ENCODE data around the gene KRT10. TPM values are rescaled to one million over a fixed set of nuclear protein-coding genes. Genes with fewer than 3 reads are reported as not detected.
"Not testable (repeated sequence)": the region's sequence is repeated elsewhere in the genome, so short reads cannot be mapped to it uniquely, and the experiment has no call there.

The KRT10 gene
- total RNA-seq, 1 experiment from 2014 or later, result 48.6 TPM

DNA sequence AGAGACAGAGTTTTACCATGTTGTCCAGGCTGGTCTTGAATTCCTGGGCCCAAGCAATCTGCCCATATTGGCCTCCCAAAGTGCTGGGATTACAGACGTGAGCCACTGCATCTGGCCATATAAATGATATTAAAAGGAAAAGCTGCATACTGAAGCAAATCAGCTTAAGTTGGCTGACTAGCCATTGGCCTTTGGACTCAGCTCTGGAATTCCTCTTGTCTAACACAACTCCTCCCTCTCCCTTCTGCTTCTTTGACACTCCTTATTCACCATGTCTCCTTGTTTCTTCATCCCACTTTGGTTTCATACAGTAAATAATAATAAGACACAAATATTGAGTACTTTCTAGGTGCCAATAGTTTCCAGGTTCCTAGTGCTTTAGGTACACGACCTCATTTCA lies 37.1 kb upstream of the KRT10 start:
- Mint-ChIP-seq H3K9me3 (ENCODE audit: unreplicated experiment) (peaks cover 14% of the 10 kb centered on the region), H3K27me3 (ENCODE audit: insufficient read depth, unreplicated experiment) (no peaks in the 10 kb centered on the region), H3K4me1 (ENCODE audit: low read depth, unreplicated experiment) (peaks cover 22% of the 10 kb centered on the region), H3K27ac (ENCODE audit: unreplicated experiment) (peak overlapping the region; percentile 66), H3K4me3 (ENCODE audit: unreplicated experiment) (no peak overlapping the region), H3K36me3 (ENCODE audit: insufficient read depth, unreplicated experiment) (no peaks in the 10 kb centered on the region)
- DNase-seq, result no peak
- no TSS peak for BruUV-seq (replicated peaks)
- CTCF ChIA-PET, result interaction anchor here (0.6 to 2.2 kb wide), 5 partner anchors 240 to 827 kb away, joined by 3 to 10 read pairs (median 5); no protein-coding TSS in a partner anchor
- Histone ChIP-seq H3K4me1 (peaks cover 17% of the 10 kb centered on the region), H3K9me3 (no peaks in the 10 kb centered on the region), H3K4me3 (ENCODE audit: low read depth, low read length) (no peak overlapping the region), H3K36me3 (ENCODE audit: control insufficient read depth, insufficient read depth, low read length) (no peaks in the 10 kb centered on the region), H3K27me3 (replicated peaks; ENCODE audit: control insufficient read depth, insufficient read depth, low read length) (no peaks in the 10 kb centered on the region)
- POLR2A ChIA-PET, result interaction anchor here (0.6 kb wide), 1 partner anchor 160 kb away, joined by 6 read pairs; no protein-coding TSS in a partner anchor
- TF ChIP-seq, protein P1, sequence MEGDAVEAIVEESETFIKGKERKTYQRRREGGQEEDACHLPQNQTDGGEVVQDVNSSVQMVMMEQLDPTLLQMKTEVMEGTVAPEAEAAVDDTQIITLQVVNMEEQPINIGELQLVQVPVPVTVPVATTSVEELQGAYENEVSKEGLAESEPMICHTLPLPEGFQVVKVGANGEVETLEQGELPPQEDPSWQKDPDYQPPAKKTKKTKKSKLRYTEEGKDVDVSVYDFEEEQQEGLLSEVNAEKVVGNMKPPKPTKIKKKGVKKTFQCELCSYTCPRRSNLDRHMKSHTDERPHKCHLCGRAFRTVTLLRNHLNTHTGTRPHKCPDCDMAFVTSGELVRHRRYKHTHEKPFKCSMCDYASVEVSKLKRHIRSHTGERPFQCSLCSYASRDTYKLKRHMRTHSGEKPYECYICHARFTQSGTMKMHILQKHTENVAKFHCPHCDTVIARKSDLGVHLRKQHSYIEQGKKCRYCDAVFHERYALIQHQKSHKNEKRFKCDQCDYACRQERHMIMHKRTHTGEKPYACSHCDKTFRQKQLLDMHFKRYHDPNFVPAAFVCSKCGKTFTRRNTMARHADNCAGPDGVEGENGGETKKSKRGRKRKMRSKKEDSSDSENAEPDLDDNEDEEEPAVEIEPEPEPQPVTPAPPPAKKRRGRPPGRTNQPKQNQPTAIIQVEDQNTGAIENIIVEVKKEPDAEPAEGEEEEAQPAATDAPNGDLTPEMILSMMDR (IDR thresholded peaks at IDR 0.05; ENCODE audit: insufficient read depth in 1 of 2, low read depth in 1 of 2, low read length in 1 of 2, severe bottlenecking in 1 of 2, unreplicated experiment in 1 of 2), result no peak
- intact Hi-C loops (cut with micrococcal nuclease; ENCODE audit: unreplicated experiment), result loop anchor here (5.0 kb wide), 2 partner anchors 463 to 808 kb away; no protein-coding TSS in a partner anchor

DNA sequence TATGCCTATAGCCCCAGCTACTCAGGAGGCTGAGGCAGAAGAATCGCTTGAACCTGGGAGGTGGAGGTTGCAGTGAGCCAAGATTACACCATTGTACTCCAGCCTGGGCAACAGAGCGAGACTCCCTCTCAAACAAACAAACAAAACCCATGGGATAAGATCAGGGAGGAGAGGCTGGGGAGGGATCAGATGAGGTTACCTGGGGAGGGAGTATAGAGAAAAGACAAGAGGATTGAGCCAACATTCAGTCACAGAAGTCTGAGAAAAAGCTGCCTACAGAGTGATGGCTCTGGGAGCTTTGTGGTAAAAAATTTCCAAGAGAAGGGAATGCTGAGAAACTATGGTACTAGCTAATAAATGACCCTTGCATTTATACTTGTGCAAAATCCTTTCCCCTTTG lies 36.3 kb upstream of the KRT10 start:
- H3K36me3 Mint-ChIP-seq (ENCODE audit: insufficient read depth, unreplicated experiment); H3K9me3 ChIP-seq; POLR2A ChIA-PET; H3K4me3 ChIP-seq (ENCODE audit: low read depth, low read length); H3K27me3 ChIP-seq (replicated peaks; ENCODE audit: control insufficient read depth, insufficient read depth, low read length); BruUV-seq (replicated peaks); H3K4me3 Mint-ChIP-seq (ENCODE audit: unreplicated experiment); DNase-seq; H3K27me3 Mint-ChIP-seq (ENCODE audit: insufficient read depth, unreplicated experiment); H3K36me3 ChIP-seq (ENCODE audit: control insufficient read depth, insufficient read depth, low read length): not testable (repeated sequence)
- intact Hi-C loops (cut with micrococcal nuclease; ENCODE audit: unreplicated experiment), result loop anchor here (5.0 kb wide), 2 partner anchors 464 to 809 kb away; no protein-coding TSS in a partner anchor
- peak overlapping the region; percentile 59 for H3K27ac Mint-ChIP-seq (ENCODE audit: unreplicated experiment)
- CTCF ChIA-PET, result interaction anchor here (2.2 kb wide), 1 partner anchor 804 kb away, joined by 10 read pairs; no protein-coding TSS in a partner anchor
- peaks cover 22% of the 10 kb centered on the region for H3K4me1 ChIP-seq
- H3K4me1 Mint-ChIP-seq (ENCODE audit: low read depth, unreplicated experiment), result peaks cover 29% of the 10 kb centered on the region
- peaks cover 14% of the 10 kb centered on the region for H3K9me3 Mint-ChIP-seq (ENCODE audit: unreplicated experiment)

DNA sequence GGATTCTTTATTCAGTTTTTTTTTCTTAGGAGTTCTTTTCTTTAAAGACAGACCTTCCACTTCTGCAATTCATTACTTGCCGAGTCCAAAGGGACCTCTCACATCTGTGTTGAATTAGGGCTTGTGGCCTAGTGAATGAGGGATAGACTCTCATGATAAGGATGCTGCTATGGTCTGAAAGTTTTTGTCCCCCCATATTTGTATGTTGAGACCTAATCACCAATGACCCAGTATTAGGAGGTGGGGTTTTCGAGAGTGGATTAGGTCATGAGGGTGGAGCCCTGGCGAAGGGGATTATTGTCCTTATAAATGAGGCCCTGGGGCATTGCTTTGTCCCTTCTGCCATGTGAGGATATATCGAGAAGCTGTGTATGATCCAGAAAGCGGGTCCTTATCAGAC lies 35.1 kb upstream of the KRT10 start:
- H3K4me3 Mint-ChIP-seq (ENCODE audit: unreplicated experiment), result no peak overlapping the region
- BruUV-seq (replicated peaks), result no TSS peak
- peaks cover 32% of the 10 kb centered on the region for H3K4me1 Mint-ChIP-seq (ENCODE audit: low read depth, unreplicated experiment)
- no peaks in the 10 kb centered on the region for H3K27me3 ChIP-seq (replicated peaks; ENCODE audit: control insufficient read depth, insufficient read depth, low read length)
- POLR2A ChIA-PET, result no interaction called here
- no peaks in the 10 kb centered on the region for H3K36me3 ChIP-seq (ENCODE audit: control insufficient read depth, insufficient read depth, low read length)
- intact Hi-C loops (cut with micrococcal nuclease; ENCODE audit: unreplicated experiment), result loop anchor here (1.0 to 5.0 kb wide), 6 partner anchors 46 to 810 kb away; no protein-coding TSS in a partner anchor
- H3K9me3 Mint-ChIP-seq (ENCODE audit: unreplicated experiment), result peaks cover 14% of the 10 kb centered on the region
- H3K27ac Mint-ChIP-seq (ENCODE audit: unreplicated experiment), result peak overlapping the region; percentile 59
- H3K27me3 Mint-ChIP-seq (ENCODE audit: insufficient read depth, unreplicated experiment), result no peaks in the 10 kb centered on the region
- no peak for DNase-seq
- no peaks in the 10 kb centered on the region for H3K9me3 ChIP-seq
- H3K36me3 Mint-ChIP-seq (ENCODE audit: insufficient read depth, unreplicated experiment), result no peaks in the 10 kb centered on the region
- H3K4me1 ChIP-seq, result peaks cover 22% of the 10 kb centered on the region
- TF ChIP-seq, protein P1 (IDR thresholded peaks at IDR 0.05; ENCODE audit: insufficient read depth in 1 of 2, low read depth in 1 of 2, low read length in 1 of 2, severe bottlenecking in 1 of 2, unreplicated experiment in 1 of 2), result no peak
- CTCF ChIA-PET, result interaction anchor here (0.7 to 2.3 kb wide), 9 partner anchors 39 to 805 kb away, joined by 3 to 13 read pairs (median 5); no protein-coding TSS in a partner anchor
- no peak overlapping the region for H3K4me3 ChIP-seq (ENCODE audit: low read depth, low read length)
